H4 (cell line): ENCODE results near the gene GHRHR. TPM values are rescaled to one million over a fixed set of nuclear protein-coding genes. Genes with fewer than 3 reads are reported as not detected.

Source experiments
- DNase-seq: peaks from one replicate; pipeline ENCODE4 v3.0.0-alpha.2; 2015; ENCODE audit warnings: low spot score
- total RNA-seq: library from RNA; depleted of rRNA; stranded (reverse); fragments of >200 nt; shearing (Covaris generic); gene quantifications from 2 replicates; pipeline ENCODE4 v1.2.3, GENCODE V29; 2014; rRNA removed

GHRHR gene
- total RNA-seq, 1 experiment from 2014 or later: not detected

DNA sequence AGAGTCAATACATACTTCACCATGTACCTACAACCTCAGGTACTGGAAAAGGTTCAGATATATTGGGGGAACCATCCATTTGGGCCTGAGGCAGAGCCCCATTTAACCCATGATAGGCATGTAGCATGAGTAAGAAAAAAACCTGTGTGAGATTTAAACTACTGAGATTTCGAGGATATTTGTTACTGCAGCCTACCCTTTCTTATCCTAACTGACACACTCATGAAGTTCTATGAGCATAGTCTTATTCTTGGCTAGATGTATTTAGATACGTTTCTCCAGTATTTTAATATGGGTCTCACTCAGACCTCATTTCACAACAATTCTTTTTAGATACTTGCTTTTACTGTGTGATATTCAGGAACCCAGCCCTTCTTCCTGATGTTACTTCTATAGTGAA, 39.3 kb downstream of the GHRHR start:
- no peak for DNase-seq

DNA sequence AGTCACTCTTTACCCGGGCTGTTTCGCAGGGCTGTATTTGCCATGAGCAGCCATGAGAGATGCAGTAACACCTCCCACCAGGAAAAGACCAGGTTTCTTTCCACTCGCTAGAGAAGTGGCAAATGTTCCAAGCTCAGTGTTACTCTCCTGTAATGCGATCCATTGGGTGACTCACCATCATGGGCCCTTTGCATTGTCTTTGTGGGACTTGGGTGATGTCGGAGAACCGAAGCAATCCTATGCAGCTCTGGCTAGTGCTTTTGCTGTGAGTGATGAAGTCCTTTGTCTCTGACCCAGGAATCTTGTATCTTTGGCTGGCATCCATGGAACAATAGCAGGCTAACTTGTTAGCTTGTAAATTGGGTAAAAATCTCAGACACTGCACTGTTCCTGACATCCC, 40.0 kb downstream of the GHRHR start:
- peak; percentile 54 for DNase-seq

DNA sequence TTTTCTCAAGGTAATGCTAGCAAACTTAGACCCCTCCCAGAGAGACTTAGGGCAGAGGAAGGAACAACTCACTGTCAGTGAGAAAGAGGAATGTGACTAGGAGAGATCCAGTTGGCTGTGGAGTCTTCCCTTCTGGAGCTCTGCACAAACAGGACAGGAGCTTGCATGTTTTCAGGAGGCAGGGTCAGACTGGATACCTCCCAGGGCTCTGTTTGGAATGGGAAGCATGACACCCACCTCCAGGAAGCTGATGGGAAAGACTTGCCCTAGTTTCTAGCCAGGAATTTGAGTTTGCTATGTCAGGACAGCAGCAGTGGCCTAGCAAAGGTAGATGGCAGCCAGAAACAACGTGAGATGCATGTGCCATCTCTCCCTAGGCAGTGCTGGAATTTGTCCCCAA, 40.6 kb downstream of the GHRHR start:
- DNase-seq: no peak

GRCh38 chr7:31006857-31007256, 43.1 kb downstream of the GHRHR start:
- DNase-seq: no peak

DNA sequence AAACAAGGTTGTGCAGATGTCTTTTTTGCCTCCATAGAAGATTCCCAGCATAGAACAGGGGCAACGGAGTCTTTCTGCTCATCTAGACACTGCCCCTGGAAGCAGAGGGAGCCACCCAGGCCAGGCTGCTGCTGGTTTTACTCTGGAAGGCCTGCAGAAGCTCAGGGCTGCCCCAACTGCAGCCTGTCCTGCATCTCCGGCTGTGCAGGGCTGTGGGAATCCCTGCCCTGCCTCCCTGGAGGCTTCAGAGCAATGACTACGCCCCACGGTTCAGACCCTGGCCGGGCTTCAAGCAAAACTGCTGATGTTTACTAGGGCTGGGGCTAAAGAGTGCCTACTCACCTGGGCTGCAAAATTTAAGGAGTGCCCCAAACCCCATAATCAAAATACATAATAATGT, 43.9 kb downstream of the GHRHR start:
- no peak for DNase-seq

GRCh38 chr7:31014826-31015225, 51.1 kb downstream of the GHRHR start:
- DNase-seq: no peak

DNA sequence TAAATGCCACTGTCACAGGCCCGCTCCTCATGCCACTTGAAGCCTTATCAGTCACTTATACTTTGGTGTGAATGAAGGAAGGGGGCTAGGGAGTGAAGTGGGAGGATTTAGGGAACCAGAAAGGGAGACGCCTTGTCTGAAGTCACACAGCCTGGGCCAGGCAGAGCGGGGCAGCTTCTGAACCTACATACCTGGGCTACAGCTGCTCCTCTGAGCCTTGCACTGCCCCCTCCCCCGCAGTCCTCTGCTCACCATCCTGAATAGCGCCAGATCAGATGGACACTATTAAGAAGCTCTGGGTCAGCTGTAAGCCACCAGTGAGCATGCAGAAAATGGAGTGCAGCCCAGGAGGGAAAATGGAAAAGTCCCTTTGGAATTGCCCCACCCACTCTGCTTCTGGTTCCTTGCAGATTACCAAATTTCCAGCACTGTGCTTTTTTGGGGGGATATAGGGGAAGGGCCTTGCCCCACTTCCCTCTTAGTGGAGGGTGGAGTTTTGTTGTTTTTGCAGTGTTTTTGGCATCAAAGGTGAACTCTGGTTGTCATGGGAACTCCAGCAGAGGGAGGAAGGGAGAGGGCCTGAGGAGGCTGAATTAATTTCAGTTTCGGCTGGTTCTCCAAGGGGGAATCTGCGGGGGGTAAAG, 53.4 kb downstream of the GHRHR start:
- DNase-seq: no peak

GRCh38 chr7:31017721-31018120, 54.0 kb downstream of the GHRHR start:
- no peak for DNase-seq

GRCh38 chr7:31019509-31019908, 55.8 kb downstream of the GHRHR start:
- DNase-seq: no peak

- DNase-seq: no peak
These were observed 56.4 kb downstream of the GHRHR start for GRCh38 chr7:31020161-31020560.

DNA sequence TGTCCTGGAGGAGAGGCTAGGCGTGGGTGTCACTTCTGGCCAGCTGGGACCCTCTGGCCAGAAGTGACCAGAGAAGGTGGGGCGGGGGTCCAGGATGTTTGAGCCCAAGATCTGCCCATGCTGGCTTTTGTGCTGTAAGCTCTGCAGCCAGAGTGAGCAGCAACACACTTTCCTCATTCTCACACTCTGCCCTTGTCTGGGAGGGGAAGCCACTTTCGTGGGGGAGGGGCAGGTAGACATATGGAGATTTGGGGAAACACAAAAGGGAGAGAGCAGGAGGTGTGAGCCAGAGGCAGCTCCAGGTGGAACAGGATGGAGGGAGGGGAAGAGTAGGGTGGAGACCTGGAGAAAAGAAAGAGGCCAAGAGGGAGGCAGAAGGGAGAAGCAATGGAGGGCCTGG, 56.9 kb downstream of the GHRHR start:
- no peak for DNase-seq

DNA sequence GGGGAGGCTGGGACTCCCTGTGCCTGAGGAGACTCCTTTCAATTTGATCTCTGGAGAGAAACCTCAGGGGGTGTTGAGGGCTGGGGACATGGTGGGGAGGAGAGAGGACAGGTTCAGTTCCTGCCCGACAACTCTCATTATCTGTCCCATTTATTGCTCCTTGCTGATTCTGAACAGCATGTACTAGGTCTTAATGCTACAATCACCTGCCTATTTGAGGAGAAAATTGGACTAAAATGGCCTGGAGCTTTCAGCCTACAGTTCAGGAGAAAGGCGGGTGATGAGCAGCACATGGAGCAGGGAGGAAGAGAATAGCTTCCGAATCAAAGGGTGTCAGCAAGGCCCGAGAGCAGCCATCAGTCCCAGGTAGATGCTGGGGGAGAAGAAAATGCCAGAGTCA, 58.4 kb downstream of the GHRHR start:
- no peak for DNase-seq

GRCh38 chr7:31022726-31023125, 59.0 kb downstream of the GHRHR start:
- no peak for DNase-seq

DNA sequence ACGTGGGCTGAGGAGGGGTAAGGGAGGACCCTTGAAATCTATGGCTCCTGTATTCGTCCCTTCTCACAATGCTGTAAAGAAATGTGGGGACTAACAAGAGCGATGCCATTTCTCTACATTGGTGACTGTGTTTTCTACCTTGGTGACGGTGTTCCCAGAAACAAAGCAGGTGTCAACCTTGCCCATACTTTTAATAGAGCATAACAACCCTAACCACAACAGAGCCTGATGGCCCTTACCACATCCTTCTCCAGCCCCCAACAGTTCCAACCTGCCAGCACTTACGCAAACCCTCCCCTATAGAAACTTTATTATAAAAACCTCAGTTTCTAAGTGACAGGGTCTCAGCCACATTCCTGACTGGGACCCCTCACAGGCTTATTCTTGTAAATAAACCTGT, 60.1 kb downstream of the GHRHR start:
- DNase-seq: no peak

DNA sequence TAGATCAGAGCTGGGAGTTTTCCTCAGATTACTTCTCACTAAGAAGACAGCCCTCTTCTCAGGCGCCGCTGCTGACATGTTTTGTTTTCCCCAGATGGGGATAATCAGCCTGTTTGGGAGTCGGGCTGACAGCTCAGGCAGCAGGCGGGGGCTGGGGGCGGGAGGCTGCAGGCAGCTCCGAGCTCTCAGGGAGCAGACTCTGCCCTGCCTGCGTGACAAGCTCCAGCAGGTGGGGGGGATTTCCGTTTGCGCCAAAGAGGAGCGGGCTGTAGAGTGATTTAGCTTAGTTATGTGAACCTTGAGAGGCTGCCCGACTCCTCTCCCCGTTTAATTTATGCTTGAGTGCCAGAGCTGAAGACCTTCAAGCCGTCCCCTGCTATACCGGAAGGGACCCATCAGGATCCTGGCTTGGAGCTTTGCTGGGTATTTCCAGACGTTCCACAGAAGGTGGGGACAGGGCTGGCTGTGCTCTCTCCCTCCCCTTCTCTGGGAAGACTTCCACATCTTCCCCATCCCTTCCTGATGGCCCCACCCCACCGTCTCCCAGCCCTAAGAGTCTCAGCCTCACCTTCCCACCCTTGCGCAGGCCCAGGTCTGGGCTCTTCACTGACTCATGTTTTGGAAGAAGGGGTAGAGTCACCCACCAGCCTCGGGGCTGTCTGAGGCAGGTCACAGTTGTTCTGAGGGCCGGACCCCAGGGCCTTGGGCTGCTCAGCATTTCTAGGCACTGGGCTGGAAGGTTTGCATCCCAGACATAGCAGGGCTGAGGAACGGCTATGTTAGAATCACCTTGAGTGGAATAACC, 63.6 kb downstream of the GHRHR start:
- no peak for DNase-seq

DNA sequence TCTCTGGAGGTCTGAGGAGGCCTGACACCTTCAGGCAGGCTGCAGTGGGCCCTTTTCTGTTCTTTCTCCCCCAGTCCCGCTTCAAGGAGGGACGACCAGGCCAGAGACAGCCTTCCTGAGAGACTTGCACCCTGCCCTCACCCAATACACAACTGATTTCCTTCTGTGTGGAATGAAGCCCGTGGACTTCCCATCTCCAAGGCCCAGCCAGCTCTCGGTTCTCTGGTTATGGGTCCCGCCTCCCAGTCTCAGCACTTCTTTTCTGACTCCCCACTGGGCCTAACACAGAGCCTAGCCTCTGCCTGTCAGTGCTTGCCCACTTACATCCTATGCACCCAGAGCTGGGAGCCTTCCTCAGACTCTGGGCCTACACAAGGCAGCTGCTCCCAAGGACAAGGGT, 64.3 kb downstream of the GHRHR start:
- DNase-seq: no peak

DNA sequence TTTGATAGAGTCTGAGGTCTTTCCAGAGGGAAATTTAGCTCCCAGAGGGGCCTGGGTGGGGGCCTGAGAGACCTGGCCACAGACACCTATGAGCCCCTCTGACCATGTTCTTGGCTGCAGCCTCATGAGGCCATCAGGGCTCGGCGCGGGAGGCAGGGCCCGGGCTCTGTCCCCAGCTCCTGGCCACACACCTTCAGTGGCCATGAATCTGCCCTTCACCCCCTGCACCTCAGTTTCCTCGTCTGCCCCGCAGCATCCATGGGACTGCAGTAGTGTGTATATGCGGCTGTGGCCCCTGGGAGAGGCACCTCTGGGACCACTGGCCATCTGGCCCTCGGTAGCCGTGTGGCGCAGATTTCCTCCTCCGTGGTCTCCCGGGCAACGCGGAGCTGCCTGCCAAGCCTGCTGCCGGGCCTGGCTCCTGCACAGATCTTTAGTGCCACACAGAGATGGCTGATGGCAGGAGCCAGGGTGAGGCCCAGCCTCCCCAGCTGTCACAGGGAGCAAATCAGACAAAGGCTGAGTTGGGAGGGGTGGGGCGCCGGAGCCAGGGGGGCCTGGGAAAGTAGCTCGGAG, 64.8 kb downstream of the GHRHR start:
- DNase-seq: no peak

Other genes with a start within 250 kb of the GHRHR start
- gene INMT, start 211.8 kb upstream of the GHRHR start, total RNA-seq: 0.66 and 0.68 TPM in 2 replicates
- gene MINDY4, start 192.5 kb upstream of the GHRHR start, total RNA-seq: 6.9 and 7.5 TPM in 2 replicates
- gene AQP1, start 52.1 kb upstream of the GHRHR start, total RNA-seq: 1.4 and 1.7 TPM in 2 replicates
- gene ADCYAP1R1, start 88.4 kb downstream of the GHRHR start, total RNA-seq: 0.17 and 0.27 TPM in 2 replicates